Mucosa of stomach (tissue), 1 donor: Measurements from ENCODE around the gene FOXN1.

Source experiments
- H3K27me3 ChIP-seq: one replicate; pipeline ENCODE4 v1.7.0; 2013; ENCODE audit warnings: mild to moderate bottlenecking, low read length; ENCODE audit not compliant: control insufficient read depth, insufficient read depth
- H3K36me3 ChIP-seq: one replicate; pipeline ENCODE4 v1.7.0; 2013; ENCODE audit warnings: low read length; ENCODE audit not compliant: control insufficient read depth, insufficient read depth
- H3K4me1 ChIP-seq: one replicate; pipeline ENCODE4 v1.7.0; 2013; ENCODE audit warnings: mild to moderate bottlenecking, low read length; ENCODE audit not compliant: control insufficient read depth, insufficient read depth
- H3K4me3 ChIP-seq: one replicate; pipeline ENCODE4 v1.7.0; 2013; ENCODE audit warnings: low read length
- H3K9ac ChIP-seq: one replicate; pipeline ENCODE4 v1.7.0; 2013; ENCODE audit warnings: mild to moderate bottlenecking, low read length, moderate library complexity
- H3K9me3 ChIP-seq: one replicate; pipeline ENCODE4 v1.7.0; 2013; ENCODE audit warnings: mild to moderate bottlenecking, low read length, moderate library complexity; ENCODE audit not compliant: control insufficient read depth
- donor health status: Pancreatic carcinoma.

The FOXN1 gene

DNA sequence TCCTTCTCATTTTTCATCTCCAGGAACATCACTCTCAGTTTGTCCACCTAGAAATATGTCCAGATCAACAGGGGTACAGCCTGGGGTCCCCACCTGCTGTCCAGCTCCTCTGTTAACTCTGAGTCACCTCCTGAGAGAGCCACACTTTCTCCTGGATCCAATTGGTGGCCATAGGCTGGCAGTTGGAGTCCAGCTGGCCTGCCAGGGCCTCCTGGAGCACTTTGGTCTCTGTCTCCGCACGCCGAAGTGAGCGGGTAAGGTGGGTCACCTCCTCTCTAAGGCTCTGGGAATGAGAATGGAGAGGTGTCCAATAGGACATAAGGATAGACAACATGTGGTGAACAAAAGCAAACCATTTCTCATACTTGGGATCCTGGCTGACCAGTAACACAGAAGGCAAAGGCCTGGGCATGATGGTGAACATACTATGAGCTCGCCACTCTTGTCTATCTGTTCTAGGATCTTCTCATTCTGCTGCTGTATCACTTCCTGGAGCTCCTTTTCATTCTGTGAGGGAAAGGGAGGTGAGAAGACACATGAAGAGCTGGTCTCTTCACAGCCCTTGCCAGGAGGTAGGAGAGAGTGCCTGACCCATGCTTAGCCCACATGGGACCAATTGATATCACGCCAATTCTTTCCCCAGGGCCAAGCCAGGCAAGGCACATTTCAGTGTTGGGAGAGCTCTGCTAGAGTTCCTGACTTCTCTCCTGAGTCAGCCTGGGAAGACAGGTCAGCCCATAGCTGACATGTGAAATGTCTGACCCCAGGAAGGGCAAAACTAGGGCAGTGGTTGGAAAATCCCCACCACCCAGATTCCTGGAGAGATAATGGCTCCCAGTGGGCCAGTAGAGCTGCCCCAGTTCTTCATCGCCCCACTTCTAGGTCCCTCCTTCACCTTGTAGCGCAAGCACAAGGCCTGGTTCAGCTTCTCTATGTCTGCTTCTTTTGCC, 72.4 kb downstream of the FOXN1 start:
- Histone ChIP-seq H3K9ac (no peak overlapping the region), H3K36me3 (no peaks in the 10 kb centered on the region), H3K4me3 (no peak overlapping the region), H3K9me3 (no peaks in the 10 kb centered on the region), H3K4me1 (peaks cover 11% of the 10 kb centered on the region), H3K27me3 (no peaks in the 10 kb centered on the region)

DNA sequence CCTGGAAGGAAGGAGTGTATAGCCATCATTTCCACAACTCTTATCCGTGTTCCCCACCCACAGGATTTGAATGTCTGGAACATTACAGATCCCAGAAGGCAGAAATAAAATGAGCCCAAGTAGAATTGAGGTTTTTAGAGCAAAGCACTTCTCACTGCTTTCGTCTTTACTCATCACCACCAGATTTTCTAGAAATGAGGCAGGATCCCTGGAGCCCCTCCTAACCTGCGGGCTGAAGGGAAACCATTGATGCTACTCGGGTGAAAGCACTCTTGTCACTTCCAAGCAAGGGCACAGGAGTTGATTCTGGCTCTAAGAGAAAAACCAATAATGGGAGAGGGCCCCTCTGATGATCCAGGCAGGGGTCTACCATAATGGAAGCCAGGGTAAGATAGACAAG, 73.4 kb downstream of the FOXN1 start:
- Histone ChIP-seq H3K4me3 (no peak overlapping the region), H3K36me3 (no peaks in the 10 kb centered on the region), H3K9me3 (no peaks in the 10 kb centered on the region), H3K4me1 (peaks cover 6% of the 10 kb centered on the region), H3K9ac (no peak overlapping the region), H3K27me3 (no peaks in the 10 kb centered on the region)

DNA sequence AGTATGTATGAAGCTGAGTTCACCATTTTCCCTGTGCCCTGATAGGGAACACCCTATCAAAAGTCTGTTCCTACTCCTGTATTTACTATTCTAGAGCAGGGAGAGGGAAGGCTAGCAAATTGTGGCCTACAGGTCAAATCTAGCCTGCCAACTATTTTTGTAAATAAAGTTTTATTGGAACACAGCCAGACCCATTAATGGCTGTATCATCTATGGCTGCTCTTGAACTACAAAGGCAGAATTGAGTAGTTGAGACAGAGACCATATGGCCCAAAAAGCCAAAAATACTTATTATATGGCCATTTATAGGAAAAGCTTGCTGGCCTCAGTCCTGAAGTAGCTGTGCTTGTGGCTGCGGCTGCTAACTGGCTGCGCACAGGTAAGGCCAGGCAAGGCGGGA, 74.8 kb downstream of the FOXN1 start:
- no peaks in the 10 kb centered on the region for H3K27me3 ChIP-seq
- H3K4me1 ChIP-seq: peaks cover 6% of the 10 kb centered on the region
- no peaks in the 10 kb centered on the region for H3K9me3 ChIP-seq
- no peak overlapping the region for H3K4me3 ChIP-seq
- H3K36me3 ChIP-seq: no peaks in the 10 kb centered on the region
- H3K9ac ChIP-seq: no peak overlapping the region

DNA sequence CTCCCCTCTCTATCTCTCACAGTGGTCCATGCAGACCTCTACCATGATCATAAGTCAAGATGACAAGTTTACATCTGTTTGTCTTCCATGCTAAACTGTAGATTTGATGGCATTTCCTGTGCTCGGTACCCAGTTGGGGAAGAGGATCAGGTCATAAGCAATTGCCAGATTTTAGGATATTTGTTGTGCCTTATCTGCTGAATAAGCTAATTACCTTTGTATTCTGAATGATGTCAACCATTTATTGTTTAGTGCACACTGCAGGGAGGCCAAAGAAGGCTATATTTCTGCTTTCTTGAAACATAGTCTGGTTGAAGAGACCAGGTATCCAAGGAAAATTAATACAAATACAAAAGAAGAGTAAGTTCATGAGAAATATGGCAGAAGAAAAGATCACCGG, 76.4 kb downstream of the FOXN1 start:
- no peaks in the 10 kb centered on the region for H3K4me1 ChIP-seq
- H3K4me3 ChIP-seq: no peak overlapping the region
- H3K9me3 ChIP-seq: no peaks in the 10 kb centered on the region
- H3K9ac ChIP-seq: no peak overlapping the region
- no peaks in the 10 kb centered on the region for H3K36me3 ChIP-seq
- H3K27me3 ChIP-seq: no peaks in the 10 kb centered on the region

DNA sequence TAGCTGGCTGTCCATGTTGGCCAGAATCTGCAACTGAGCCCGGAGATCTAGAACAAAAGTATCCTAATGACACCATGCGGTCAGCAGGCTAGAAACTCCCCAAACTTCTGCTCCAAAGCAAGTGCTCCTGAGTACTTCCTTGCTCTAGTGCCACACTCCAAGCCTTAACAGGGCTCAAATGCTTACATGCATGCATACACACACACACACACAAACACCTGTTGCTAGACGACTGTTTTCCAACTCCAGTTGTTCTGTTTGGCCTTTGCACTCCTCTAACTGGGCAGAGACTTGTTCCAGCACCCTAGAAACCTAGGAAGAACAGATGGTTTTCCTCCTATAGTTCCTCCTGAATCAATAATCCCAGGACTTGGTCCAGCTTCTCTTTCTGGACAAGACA, 78.3 kb downstream of the FOXN1 start:
- H3K27me3 ChIP-seq: no peaks in the 10 kb centered on the region
- H3K4me1 ChIP-seq: no peaks in the 10 kb centered on the region
- no peak overlapping the region for H3K9ac ChIP-seq
- H3K36me3 ChIP-seq: no peaks in the 10 kb centered on the region
- H3K9me3 ChIP-seq: no peaks in the 10 kb centered on the region
- H3K4me3 ChIP-seq: no peak overlapping the region

DNA sequence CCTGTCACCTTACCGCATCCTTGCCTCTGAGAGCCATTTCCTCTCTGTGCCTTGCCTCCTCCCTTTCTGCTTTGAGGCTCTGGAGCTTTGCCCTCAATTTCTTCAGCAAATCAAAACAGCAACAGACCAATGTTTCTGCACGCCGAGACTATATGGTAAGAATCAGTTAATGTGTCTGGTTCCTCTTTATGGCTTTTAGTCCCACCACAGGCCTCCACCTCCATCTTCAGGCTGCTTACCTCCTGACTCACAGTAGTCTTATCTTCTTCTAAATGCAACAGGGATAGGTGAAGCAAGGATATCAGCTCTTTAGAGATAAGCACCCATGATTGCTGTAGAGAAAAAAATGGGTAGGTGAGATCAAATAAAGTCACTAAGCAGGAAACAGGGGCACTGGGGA, 79.7 kb downstream of the FOXN1 start:
- H3K36me3 ChIP-seq: no peaks in the 10 kb centered on the region
- H3K9me3 ChIP-seq: no peaks in the 10 kb centered on the region
- H3K27me3 ChIP-seq: no peaks in the 10 kb centered on the region
- no peak overlapping the region for H3K9ac ChIP-seq
- no peak overlapping the region for H3K4me3 ChIP-seq
- H3K4me1 ChIP-seq: no peaks in the 10 kb centered on the region
